Common myeloid progenitor, CD34-positive (primary cell): ENCODE measurements around the gene ATP9B.

Experiments used
- CTCF ChIA-PET: fragments of 350-600 bp; sonication (Branson Sonifier 250); formaldehyde crosslinking; loops from one replicate; lab custom pipeline; 2021; ENCODE audit warnings: antibody characterized with exemption; lab: Charles Lee
- POLR2A ChIA-PET: fragments of 350-600 bp; sonication (Branson Sonifier 250); formaldehyde crosslinking; loops from one replicate; lab custom pipeline; 2021; ENCODE audit warnings: antibody characterized with exemption; lab: Charles Lee
- DNase-seq, 3 donors: peaks; one replicate each; pipeline versions ENCODE4 v3.0.0 to v3.0.0-alpha.2; 2013
- H3K27ac ChIP-seq, 2 experiments: 1 replicate in 1 of 2; 2 replicates in 1 of 2; pipeline ENCODE4 v1.7.0; 2013; ENCODE audit warnings: inconsistent platforms in 2 of 2, low read length in 2 of 2, mild to moderate bottlenecking in 2 of 2, low read depth in 1 of 2, moderate library complexity in 1 of 2; ENCODE audit not compliant: severe bottlenecking in 2 of 2, insufficient read depth in 1 of 2, poor library complexity in 1 of 2
- H3K27me3 ChIP-seq, 5 experiments: replicated peaks in 2 of 5; 1 replicate in 3 of 5; 2 replicates in 2 of 5; pipeline versions ENCODE4 v1.6.1 to v1.7.0; 2013; ENCODE audit warnings: low read length in 4 of 5, mild to moderate bottlenecking in 2 of 5, moderate library complexity in 2 of 5, inconsistent platforms in 1 of 5; ENCODE audit not compliant: insufficient read depth in 5 of 5, control insufficient read depth in 4 of 5
- H3K36me3 ChIP-seq, 4 experiments: 1 replicate in 2 of 4; 2 replicates in 2 of 4; pipeline versions ENCODE4 v1.6.1 to v1.7.0; 2013; ENCODE audit warnings: low read length in 3 of 4, control low read depth in 1 of 4, mild to moderate bottlenecking in 1 of 4; ENCODE audit not compliant: control insufficient read depth in 4 of 4, insufficient read depth in 4 of 4
- H3K4me1 ChIP-seq, 4 experiments: 1 replicate in 3 of 4; 2 replicates in 1 of 4; pipeline versions ENCODE4 v1.6.1 to v1.7.1; 2013; ENCODE audit warnings: low read length in 3 of 4, mild to moderate bottlenecking in 3 of 4, control low read depth in 1 of 4, inconsistent platforms in 1 of 4, moderate library complexity in 1 of 4; ENCODE audit not compliant: control insufficient read depth in 4 of 4, insufficient read depth in 4 of 4; ENCODE audit errors: control extremely low read depth in 1 of 4
- H3K4me3 ChIP-seq, 7 experiments: 1 replicate in 4 of 7; 2 replicates in 3 of 7; pipeline versions ENCODE4 v1.5.1 to v1.7.0; 2013; ENCODE audit warnings: mild to moderate bottlenecking in 7 of 7, low read length in 6 of 7, moderate library complexity in 6 of 7, inconsistent platforms in 2 of 7, low read depth in 2 of 7, control low read depth in 1 of 7; ENCODE audit not compliant: insufficient read depth in 4 of 7, control insufficient read depth in 1 of 7; ENCODE audit errors: extremely low read depth in 1 of 7
- H3K9me3 ChIP-seq, 5 experiments: 1 replicate in 4 of 5; 2 replicates in 1 of 5; pipeline versions ENCODE4 v1.6.1 to v1.7.1; 2013; ENCODE audit warnings: low read length in 4 of 5, mild to moderate bottlenecking in 2 of 5, inconsistent platforms in 1 of 5, low read depth in 1 of 5, moderate library complexity in 1 of 5; ENCODE audit not compliant: control insufficient read depth in 4 of 5, insufficient read depth in 2 of 5; ENCODE audit errors: control extremely low read depth in 1 of 5
- WGBS: methylation state at CpG from one replicate; pipeline ENCODE4 v1.1.5; 2013; ENCODE audit not compliant: insufficient coverage; 5-methylcytosine and 5-hydroxymethylcytosine counted together

ATP9B gene

GRCh38 chr18:79108549-79109215 is 39.5 kb downstream of the ATP9B start:
- H3K27me3 ChIP-seq, result no peaks in the 10 kb centered on the region
- CTCF ChIA-PET, result no interaction called here
- 91% methylated on average over 6 of the region's 7 CpGs for WGBS
- peaks cover 0 to 6% (median 0%) of the 10 kb centered on the region in 4 experiments for H3K4me1 ChIP-seq
- H3K27ac ChIP-seq, result no peak overlapping the region
- peaks cover 4 to 10% (median 9%) of the 10 kb centered on the region in 4 experiments for H3K36me3 ChIP-seq
- no peak overlapping the region for H3K4me3 ChIP-seq
- peaks cover 0 to under 1% (median 0%) of the 10 kb centered on the region in 5 experiments for H3K9me3 ChIP-seq
- POLR2A ChIA-PET, result no interaction called here
- DNase-seq, result no peak

DNA sequence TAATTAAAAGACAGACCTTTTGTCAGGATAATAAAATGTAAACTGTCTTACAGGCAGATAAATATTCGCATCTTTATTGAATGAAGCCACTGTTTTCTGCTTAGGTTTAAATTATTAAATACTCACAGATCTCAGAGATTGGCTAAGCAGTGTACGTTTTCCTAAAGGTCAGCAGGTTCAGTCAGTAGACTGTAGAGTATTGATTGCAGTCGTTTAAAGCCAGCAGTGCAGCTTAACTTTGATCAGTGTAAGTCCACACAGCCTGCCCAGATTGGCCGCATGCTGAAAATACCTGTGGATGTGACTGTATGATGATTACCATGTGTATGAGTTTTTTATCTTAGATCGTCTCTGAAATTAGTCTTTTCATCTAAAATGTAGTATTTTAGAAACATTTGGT is 42.3 kb downstream of the ATP9B start:
- H3K4me3 ChIP-seq, result no peak overlapping the region
- H3K27me3 ChIP-seq, result no peaks in the 10 kb centered on the region
- no peaks in the 10 kb centered on the region for H3K4me1 ChIP-seq
- WGBS, result no CpG with 5 or more reads among the region's 5 CpGs
- no peaks in the 10 kb centered on the region for H3K9me3 ChIP-seq
- H3K27ac ChIP-seq, result no peak overlapping the region
- H3K36me3 ChIP-seq, result peaks cover 7 to 21% (median 16%) of the 10 kb centered on the region in 4 experiments
- ChIA-PET CTCF (no interaction called here), POLR2A (no interaction called here)
- DNase-seq, result no peak

- CTCF ChIA-PET, result no interaction called here
- WGBS, result 100% methylated on average over 1 of the region's 3 CpGs
- Histone ChIP-seq H3K27ac (no peak overlapping the region), H3K27me3 (no peaks in the 10 kb centered on the region), H3K36me3 (peaks cover 7 to 19% (median 15%) of the 10 kb centered on the region in 4 experiments), H3K4me3 (no peak overlapping the region), H3K4me1 (no peaks in the 10 kb centered on the region), H3K9me3 (no peaks in the 10 kb centered on the region)
- DNase-seq, result no peak
- POLR2A ChIA-PET, result no interaction called here
These were observed 48.2 kb downstream of the ATP9B start for GRCh38 chr18:79117385-79117784.

- Histone ChIP-seq H3K4me1 (no peaks in the 10 kb centered on the region), H3K27ac (no peak overlapping the region), H3K27me3 (no peaks in the 10 kb centered on the region), H3K9me3 (no peaks in the 10 kb centered on the region), H3K4me3 (no peak overlapping the region), H3K36me3 (peaks cover 7 to 19% (median 16%) of the 10 kb centered on the region in 4 experiments)
- CTCF ChIA-PET, result no interaction called here
- DNase-seq, result no peak
- no CpG with 5 or more reads among the region's 1 CpG for WGBS
- POLR2A ChIA-PET, result no interaction called here
These were observed 48.6 kb downstream of the ATP9B start for GRCh38 chr18:79117788-79118187.

DNA sequence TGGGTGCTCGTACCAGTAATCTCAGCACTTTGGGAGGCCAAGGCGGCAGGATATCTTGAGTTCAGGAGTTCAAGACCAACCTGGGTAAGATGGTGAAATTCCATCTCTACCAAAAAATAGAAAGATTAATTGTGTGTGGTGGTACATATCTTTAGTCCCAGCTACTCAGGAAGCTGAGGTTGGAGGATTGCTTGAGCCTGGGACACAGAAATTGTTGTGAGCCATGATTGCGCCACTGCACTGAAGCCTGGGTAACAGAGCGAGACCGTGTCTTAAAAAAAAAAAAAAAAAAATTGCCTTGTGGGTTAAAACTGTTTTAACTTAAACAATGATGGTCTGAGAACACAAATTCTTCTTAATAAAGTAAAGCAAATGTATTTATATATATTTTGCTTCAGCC is 49.6 kb downstream of the ATP9B start:
- peaks cover 9 to 17% (median 13%) of the 10 kb centered on the region in 4 experiments for H3K36me3 ChIP-seq
- WGBS, result 100% methylated on average over 2 of the region's 5 CpGs
- ChIA-PET CTCF (no interaction called here), POLR2A (no interaction called here)
- H3K4me3 ChIP-seq, result no peak overlapping the region
- H3K27me3 ChIP-seq, result no peaks in the 10 kb centered on the region
- H3K27ac ChIP-seq, result no peak overlapping the region
- no peak for DNase-seq
- H3K4me1 ChIP-seq, result no peaks in the 10 kb centered on the region
- no peaks in the 10 kb centered on the region for H3K9me3 ChIP-seq

DNA sequence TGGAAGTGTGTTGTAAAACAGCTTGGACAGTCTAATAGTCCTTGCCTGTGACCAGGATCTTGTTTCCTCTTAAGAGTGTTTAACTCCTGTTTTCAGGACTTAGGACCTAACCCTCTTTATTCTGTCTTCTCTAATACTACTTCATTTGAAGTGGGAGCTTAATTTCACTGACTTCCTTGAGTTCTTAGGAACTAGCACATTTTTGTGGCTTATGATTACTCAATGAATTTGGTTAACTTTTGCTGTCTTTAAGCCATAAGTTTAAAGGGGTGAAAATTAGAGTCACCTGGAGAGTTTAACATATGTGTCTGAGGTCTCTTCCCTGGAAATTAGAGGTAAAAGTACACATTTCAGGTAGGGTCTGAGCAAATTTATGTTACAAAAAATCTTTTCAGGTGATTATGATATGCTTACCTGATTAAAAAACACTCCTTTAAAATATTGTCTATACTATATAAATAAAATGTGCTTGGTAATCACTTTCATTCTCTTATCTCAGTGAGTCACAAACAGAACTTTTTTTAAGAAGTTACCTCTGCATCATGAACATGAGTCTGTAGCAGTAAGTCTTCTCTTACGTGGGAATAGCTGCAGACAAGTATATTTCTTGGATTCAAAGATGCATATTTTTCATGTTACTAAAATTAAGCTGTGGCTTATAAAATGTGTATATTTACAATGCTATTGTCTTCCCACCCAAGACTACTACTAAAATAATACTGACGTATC is 52.7 kb downstream of the ATP9B start:
- ChIA-PET POLR2A (no interaction called here), CTCF (no interaction called here)
- H3K27me3 ChIP-seq, result no peaks in the 10 kb centered on the region
- no peaks in the 10 kb centered on the region for H3K4me1 ChIP-seq
- H3K36me3 ChIP-seq, result peaks cover 4 to 12% (median 8%) of the 10 kb centered on the region in 4 experiments
- H3K4me3 ChIP-seq, result no peak overlapping the region
- DNase-seq, result no peak
- H3K9me3 ChIP-seq, result no peaks in the 10 kb centered on the region
- no peak overlapping the region for H3K27ac ChIP-seq
- WGBS, result no CpG with 5 or more reads among the region's 2 CpGs

GRCh38 chr18:79123948-79124347 is 54.8 kb downstream of the ATP9B start:
- peak in 1 of 3 donors; percentile 20 for DNase-seq
- POLR2A ChIA-PET, result no interaction called here

More at GRCh38 chr18:79123948-79124347, 54.8 kb downstream of the ATP9B start:
- CTCF ChIA-PET, result no interaction called here
- Histone ChIP-seq H3K9me3 (no peaks in the 10 kb centered on the region), H3K36me3 (peaks cover 6 to 24% (median 19%) of the 10 kb centered on the region in 4 experiments), H3K4me1 (no peaks in the 10 kb centered on the region), H3K27ac (no peak overlapping the region), H3K4me3 (no peak overlapping the region), H3K27me3 (no peaks in the 10 kb centered on the region)
- WGBS, result no CpG with 5 or more reads among the region's 2 CpGs
